Measurements from ENCODE around the gene SPPL2B. TPM values are rescaled to one million over a fixed set of nuclear protein-coding genes. Genes with fewer than 3 reads are reported as not detected.

Gene SPPL2B
- total and polyA plus RNA-seq, 9 donors = 1.5 to 66.6 (median 47.9) TPM

- Histone ChIP-seq H3K36me3 (no peaks in the 10 kb centered on the region), H3K4me1 (ENCODE audit: insufficient read depth) (no peaks in the 10 kb centered on the region), H3K27ac (no peak overlapping the region), H3K4me3 (no peak overlapping the region), H3K9me3 (no peaks in the 10 kb centered on the region), H3K27me3 (no peaks in the 10 kb centered on the region)
- DNase-seq = no peak
- WGBS, 3 donors = 80 to 92% (median 88%) methylated on average over 7 of the region's 7 CpGs
- no peak for TF ChIP-seq EP300 (IDR thresholded peaks at IDR 0.05)
- no peak for TF ChIP-seq POLR2A (IDR thresholded peaks at IDR 0.05)
- TF ChIP-seq CTCF (IDR thresholded peaks at IDR 0.05) = no peak
- intact Hi-C loops (cut with DNase I) = no loop called here
These were observed 47.1 kb downstream of the SPPL2B start for GRCh38 chr19:2375353-2376121.

GRCh38 chr19:2376784-2377519 lies 48.5 kb downstream of the SPPL2B start:
- Histone ChIP-seq H3K4me1 (ENCODE audit: insufficient read depth) (no peaks in the 10 kb centered on the region), H3K36me3 (no peaks in the 10 kb centered on the region), H3K27ac (no peak overlapping the region), H3K9me3 (no peaks in the 10 kb centered on the region), H3K27me3 (no peaks in the 10 kb centered on the region), H3K4me3 (no peak overlapping the region)
- no peak for TF ChIP-seq EP300 (IDR thresholded peaks at IDR 0.05)
- no peak for TF ChIP-seq CTCF (IDR thresholded peaks at IDR 0.05)
- TF ChIP-seq POLR2A (IDR thresholded peaks at IDR 0.05) = no peak
- DNase-seq = no peak
- intact Hi-C loops (cut with DNase I) = no loop called here
- 81 to 86% (median 83%) methylated on average over 15 of the region's 15 CpGs for WGBS, 3 donors

- no peaks in the 10 kb centered on the region for H3K27me3 ChIP-seq
- TF ChIP-seq CTCF (IDR thresholded peaks at IDR 0.05) = no peak
- no peak for TF ChIP-seq EP300 (IDR thresholded peaks at IDR 0.05)
- no peak for TF ChIP-seq POLR2A (IDR thresholded peaks at IDR 0.05)
- no peak for DNase-seq
These were observed 52.1 kb downstream of the SPPL2B start for GRCh38 chr19:2380567-2380966.

GRCh38 chr19:2381148-2381820 lies 52.8 kb downstream of the SPPL2B start:
- no peak for TF ChIP-seq EP300 (IDR thresholded peaks at IDR 0.05)
- no peak for TF ChIP-seq POLR2A (IDR thresholded peaks at IDR 0.05)
- no peak for TF ChIP-seq CTCF (IDR thresholded peaks at IDR 0.05)
- no peak overlapping the region for H3K4me3 ChIP-seq
- no peaks in the 10 kb centered on the region for H3K36me3 ChIP-seq
- no peak for DNase-seq
- 54 to 58% (median 54%) methylated on average over 18 of the region's 18 CpGs for WGBS, 3 donors
- no peaks in the 10 kb centered on the region for H3K9me3 ChIP-seq
- no peaks in the 10 kb centered on the region for H3K27me3 ChIP-seq
- intact Hi-C loops (cut with DNase I) = loop anchor here in 1 of 4 donors (10.0 kb wide), 1 partner anchor 246 kb away; no protein-coding TSS in a partner anchor
- H3K4me1 ChIP-seq (ENCODE audit: insufficient read depth) = no peaks in the 10 kb centered on the region
- no peak overlapping the region for H3K27ac ChIP-seq

More at GRCh38 chr19:2380567-2380966, 52.1 kb downstream of the SPPL2B start:
- H3K36me3 ChIP-seq = no peaks in the 10 kb centered on the region
- 85 to 95% (median 91%) methylated on average over 2 of the region's 2 CpGs for WGBS, 3 donors
- intact Hi-C loops (cut with DNase I) = loop anchor here in 1 of 4 donors (10.0 kb wide), 1 partner anchor 246 kb away; no protein-coding TSS in a partner anchor
- no peak overlapping the region for H3K4me3 ChIP-seq
- H3K27ac ChIP-seq = no peak overlapping the region
- H3K9me3 ChIP-seq = no peaks in the 10 kb centered on the region
- no peaks in the 10 kb centered on the region for H3K4me1 ChIP-seq (ENCODE audit: insufficient read depth)

Measured in ovary (tissue), 9 donors.